Muscle of back (tissue), 11 donors: ENCODE results near the gene IL1RAPL2. TPM values are rescaled to one million over a fixed set of nuclear protein-coding genes. Genes with fewer than 3 reads are reported as not detected.
"Not testable (repeated sequence)": the region's sequence is repeated elsewhere in the genome, so short reads cannot be mapped to it uniquely, and the experiment has no call there.

Experiments used
- DNase-seq, 3 donors: peaks; one replicate each; pipeline versions ENCODE4 v3.0.0 to v3.0.0-alpha.2; 2013
- polyA plus RNA-seq, 10 donors: library from polyadenylated mRNA; unstranded; fragments of 120-200 nt; gene quantifications; one replicate each; pipeline ENCODE4 v1.2.1, GENCODE V29; 2013; ENCODE audit not compliant: insufficient read length in 10 of 10

IL1RAPL2 gene
- polyA plus RNA-seq, 10 donors: 1.6 to 3.2 (median 2.5) TPM

DNA sequence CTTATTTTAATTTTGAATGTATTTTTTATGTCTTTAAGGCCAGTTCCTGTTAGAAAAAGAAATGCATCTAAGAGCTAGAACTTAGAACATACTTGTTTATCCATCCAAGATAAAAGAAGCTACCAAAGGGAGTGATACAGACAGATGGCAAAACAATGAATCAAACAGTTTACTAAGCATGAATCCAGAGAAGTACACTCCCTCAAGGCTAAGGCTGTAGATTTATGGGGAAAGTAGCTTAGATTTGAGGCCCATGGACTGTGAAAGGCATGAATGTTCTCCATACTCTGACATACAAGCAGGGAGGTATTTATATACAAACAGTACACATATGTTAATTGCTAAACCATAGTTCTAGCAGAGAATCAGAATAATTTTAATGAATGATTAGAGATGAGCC lies 1001.1 kb downstream of the IL1RAPL2 start:
- DNase-seq: no peak

DNA sequence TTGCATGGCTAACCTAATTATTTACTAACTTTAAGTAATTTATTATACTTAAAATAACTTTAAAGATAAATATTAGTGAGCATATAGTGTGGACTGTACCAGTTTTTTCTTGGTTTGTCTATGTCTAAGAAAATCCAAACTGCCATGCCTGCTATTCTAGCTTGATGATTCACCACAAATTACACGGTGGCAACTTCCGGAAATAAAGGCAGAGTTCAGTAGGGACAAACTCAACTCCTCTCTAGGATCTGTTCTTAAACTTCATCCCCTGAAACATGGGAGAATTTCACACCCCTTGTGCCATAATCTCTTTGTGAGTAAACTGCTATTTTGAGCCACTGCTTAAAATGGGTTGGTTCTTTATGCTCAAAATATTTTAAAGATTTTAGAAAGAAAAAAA lies 1042.7 kb downstream of the IL1RAPL2 start:
- no peak for DNase-seq

DNA sequence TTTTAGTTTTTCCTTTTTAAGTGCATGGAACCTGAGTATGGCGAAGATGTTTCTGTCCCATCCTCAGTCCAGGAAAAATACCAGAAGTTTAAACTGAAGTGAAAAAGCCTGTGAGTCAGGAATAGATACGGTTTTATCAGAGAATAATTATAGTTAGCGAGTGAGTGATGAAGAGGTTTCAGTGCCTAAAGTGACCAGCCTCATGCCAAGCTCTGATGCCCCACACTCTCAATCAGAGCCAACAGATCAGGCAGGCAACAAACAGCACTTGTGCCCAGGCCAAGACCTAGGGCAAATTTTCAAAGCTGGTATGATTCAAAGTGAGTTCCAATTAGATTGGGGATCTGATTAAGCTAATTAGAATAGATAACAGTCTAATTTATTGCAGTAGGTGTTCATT lies 1043.5 kb downstream of the IL1RAPL2 start:
- no peak for DNase-seq

DNA sequence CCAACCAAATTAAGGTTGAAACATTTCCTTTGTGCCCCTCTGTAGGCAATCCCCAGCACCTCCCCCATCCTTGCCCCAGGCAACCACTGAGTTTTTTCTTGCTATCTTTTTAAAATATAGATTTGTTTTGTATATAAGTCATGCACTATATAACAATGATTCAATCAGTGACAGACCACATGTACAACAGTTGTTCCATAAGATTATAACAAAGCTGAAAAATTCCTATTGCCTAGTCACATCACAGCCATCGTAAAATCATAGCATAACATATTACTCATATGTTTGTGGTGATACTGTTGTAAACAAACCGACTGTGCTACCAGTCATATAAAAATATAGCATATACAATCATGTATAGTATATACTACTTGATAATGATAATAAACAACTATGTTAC lies 1044.4 kb downstream of the IL1RAPL2 start:
- DNase-seq: no peak

DNA sequence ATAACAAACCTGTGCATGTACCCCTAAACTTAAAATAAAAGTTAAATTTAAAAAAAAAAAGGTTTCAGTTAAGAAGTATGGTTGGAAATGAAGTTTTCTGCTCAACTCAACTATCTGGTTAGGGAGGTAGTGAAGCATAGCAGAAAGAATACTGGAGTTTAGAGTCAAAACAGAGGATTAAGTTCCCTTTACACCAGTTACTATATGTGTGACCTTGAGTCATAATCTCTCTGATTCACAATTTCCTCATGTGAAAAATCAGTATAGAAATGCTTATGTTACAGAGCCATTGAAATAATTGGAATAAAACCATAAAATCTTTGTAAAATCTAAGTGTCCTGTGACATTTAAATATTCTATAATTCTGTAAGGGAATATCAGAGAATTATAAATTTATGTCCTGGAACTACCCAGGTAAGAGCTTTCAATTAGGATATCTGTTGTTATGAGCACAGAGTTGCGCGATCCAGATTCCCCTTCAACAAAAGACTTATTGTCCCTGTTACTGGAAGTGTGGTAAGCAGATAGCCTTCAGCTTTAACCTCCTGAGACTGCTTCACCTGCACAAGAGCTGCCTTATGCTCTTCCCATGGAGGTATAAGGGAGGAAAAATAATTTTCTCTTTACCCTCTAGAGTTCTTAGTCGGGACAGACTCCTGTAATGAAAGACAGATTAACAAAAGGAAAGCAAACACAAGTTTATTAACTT lies 1052.5 kb downstream of the IL1RAPL2 start:
- DNase-seq: no peak

DNA sequence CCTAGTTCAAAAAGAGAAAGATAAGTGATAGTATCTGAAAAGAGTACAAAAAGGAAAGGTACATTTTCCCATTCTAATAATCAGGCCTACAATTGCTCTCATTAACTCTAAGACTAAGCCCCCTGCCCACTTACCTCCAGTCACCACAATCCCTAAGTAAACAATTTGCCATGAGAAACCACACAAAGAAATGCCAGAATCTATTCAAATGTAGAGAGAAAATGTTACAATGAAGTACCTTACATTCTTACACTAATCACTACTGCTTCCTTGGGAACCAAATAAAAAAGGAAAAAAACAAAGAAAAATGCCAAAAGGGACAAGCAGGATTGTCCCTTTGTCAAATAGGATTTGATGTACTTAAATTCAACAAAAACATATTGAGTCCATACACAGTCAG lies 1068.2 kb downstream of the IL1RAPL2 start:
- DNase-seq: no peak

DNA sequence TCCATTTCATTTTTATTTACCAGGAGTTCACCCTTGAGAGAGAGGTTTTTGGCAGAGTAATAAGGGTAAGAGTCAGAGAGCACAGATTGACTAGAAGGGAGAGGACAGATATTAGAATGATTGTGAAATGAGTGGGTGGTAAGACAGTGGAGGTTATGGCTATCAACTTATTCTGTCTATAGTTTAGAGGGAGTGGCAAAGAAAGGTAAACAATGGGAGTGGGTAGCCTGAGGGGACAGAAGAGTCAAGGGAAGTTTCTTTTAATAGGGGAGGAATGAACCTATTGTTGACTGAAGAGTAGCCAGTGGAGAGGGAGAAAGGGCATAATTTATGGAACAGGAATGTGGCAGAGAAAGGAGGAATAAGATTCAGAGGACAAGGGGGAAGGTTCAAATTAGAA lies 1069.8 kb downstream of the IL1RAPL2 start:
- DNase-seq: no peak

DNA sequence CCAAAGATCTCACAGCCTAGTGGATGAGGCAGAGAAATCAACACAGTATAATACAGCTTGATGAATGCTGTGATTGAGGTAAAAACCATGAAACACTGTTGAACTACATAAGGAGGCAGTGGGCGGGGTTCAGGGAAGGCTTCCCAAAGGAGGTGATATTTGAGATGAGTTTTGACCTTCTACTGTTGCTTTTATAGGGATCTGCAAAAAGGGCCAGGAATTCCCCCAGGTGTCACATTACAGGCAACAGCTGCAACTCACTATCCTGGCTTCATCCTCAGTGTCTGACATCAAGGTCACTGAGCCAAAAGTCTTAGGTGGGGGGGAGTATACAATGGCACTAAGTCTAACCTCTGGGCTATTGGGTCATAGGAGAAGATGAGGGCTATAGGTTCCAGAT lies 1070.7 kb downstream of the IL1RAPL2 start:
- DNase-seq: peak; percentile 18 to 66 (median 40)

DNA sequence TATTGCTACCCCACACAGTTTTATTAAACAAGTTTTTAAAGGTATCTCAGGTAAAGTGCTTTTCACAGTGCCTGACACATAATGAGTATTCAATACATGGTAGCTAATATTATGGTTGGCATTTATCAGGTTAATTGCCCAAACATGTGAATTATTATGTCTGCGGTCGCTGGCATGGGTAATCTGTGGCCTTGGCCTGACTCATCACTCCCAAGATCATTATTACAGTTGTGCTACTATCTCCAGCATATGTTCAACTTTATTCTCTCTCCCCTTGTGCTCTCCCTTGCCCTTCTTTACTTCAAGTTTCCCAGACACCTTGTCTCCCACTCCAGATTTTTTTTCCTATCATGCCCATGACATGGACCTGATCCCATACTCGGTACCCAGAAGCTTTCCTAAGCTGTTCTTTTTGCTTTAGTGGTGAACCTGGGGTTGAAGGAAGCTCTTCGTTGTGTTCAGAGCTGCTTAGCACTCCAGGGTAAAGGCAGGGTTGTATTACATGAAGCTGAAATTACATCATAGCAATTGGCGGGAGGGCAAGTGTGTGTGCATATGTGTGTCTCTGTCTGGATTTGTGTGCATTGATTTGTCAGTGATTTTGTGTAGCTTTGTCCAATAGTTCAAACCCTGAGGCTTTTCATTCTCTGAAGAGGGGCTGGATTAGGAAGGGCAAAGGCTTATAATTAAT lies 1079.8 kb downstream of the IL1RAPL2 start:
- peak in 1 of 3 donors; percentile 24 for DNase-seq

DNA sequence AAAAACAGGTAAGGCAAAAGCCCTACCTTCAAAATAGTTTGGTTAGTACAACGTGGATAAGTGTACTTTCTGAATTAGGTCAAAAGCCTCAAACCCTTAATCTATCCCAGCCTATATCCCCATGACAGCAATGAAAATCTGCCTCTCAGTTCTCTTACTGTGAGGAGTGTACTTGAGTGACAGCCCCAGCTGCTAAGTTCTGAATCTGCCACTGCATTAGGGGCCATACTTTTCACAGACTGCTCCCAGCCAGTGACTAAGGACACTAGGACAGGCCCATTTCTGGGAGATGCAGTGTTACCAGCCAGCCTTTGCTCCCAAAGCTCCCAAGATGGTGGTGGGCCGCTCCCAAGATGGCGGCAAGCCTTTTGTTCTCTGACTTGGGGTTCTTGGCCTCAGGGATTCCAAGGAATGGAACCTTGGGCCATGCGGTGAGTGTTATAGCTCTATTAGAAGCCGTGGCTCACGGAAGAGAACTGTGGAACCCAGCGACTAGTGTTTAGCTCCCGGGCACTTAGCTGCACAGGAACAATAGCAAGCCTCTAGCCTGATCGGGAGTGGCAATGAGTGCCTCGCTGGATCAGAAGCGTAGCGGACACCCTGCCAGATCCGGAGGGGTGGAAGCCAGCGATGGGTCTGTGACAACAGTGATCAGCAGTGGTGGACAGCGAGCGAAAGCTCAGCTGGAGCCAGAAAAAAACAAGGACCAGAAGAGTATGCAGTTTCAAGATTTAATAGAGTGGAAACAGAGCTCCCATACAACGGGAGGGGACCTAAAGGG lies 1080.8 kb downstream of the IL1RAPL2 start:
- peak; percentile 13 to 47 (median 32) for DNase-seq

DNA sequence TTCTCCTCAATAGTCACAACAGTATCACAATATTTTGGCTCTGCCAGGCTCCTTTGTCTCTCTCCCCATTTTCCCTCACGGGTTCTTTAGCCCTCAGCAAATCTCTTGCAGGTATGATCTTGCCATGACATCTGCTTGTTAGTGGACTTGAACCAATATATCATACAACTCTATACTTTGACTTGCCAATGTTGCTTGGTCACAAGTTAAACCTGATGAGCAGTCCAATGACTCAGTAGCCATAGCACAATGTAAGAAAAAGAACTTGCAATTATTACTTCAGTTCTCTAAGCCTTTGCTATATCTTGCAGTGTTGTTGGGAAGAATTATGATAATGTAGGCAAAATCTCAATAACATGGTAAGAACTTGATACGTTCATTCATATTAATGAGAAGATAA lies 1081.8 kb downstream of the IL1RAPL2 start:
- DNase-seq: no peak

DNA sequence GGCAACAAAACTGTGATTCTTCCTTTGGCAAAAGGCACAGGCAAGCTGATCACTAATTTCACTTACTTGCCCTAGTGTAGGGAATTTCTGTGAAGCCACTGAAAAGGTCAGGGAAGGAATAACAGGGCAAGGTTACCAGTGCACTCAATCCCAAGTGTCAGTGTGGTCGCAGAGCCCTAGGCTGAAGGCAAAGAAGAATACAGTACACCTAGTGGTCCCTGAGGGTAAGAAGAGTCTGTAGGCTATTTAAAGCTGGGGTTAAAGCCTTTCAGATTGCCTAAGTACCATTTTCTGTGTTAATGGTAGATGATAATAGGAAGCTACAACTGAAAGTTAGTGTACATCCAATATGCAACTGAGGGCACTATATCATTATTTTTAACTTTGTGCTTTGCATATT lies 1082.7 kb downstream of the IL1RAPL2 start:
- DNase-seq: no peak

DNA sequence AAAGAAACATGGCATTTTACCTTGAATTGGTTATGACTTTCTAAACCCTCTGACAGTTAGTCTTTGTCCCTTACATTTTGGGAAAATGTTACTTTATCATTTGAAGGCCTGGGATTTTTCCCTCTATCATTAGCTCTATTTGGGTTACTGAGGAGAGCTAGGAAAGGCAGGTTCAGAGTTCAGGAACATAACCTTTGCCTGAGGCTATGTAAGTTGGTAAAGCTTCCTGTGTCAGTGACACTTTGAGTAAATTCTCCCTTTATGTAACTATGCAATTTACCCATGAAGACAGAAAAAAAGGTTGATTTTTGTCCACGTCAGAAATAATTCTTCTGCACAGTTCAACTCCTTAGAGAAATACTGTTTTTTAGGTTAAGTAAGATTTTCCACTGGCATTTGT lies 1084.6 kb downstream of the IL1RAPL2 start:
- no peak for DNase-seq

DNA sequence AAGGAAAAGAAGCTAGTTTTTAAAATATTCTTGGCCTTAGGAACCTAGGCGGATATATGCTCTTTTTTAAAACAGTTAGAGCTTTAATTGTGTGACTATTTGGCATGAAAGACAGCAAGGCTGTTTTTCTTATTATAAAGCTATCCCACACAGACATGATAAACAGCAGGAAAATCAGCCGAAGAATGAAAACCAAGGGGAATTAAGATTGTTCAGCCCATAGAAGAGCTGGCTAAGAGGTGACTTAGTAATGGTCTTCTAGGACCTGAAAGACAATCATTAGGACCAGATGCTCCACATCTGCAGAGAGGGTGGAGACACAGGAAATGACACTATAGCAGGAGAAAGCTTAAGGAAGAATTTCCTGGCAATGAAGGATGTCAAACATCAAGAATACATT lies 1085.0 kb downstream of the IL1RAPL2 start:
- DNase-seq: peak; percentile 64 to 89 (median 79)

DNA sequence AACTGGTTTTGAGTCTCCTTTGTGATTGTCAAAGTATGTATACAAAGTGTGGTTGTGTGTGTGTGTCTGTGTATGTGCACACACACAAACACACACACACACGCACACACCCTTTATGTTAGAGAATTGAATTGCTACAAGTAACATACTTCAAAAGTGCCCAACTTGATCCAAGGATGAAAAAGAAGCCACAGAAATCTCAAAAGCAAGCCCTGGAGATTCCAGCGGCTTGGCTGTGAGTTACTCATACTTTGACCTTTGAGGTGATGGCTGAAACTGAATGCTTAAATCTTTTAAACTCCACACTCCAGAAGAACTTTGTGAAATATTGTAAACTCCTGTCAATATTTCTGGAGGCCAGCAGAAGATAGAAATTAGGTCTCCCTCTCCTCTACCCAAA lies 1087.9 kb downstream of the IL1RAPL2 start:
- DNase-seq: no peak

DNA sequence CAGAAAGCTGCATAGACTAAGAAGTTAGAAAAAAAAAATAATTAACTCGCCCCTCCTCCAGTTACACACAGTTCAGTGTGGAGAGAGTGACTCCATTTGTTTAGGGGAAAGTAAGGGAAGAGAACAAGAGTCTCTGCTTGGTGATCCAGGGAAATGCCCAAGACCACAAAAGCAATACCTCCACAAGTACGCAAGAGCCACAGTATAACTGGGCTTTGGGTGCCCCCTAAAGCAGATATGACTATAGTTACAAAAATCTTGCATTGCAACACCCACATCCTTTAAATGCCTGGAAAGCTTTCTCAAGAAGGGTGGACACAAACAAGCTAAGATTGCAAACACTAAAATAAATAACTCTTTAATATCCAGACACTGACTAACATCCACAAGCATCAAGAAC lies 1092.1 kb downstream of the IL1RAPL2 start:
- no peak for DNase-seq

DNA sequence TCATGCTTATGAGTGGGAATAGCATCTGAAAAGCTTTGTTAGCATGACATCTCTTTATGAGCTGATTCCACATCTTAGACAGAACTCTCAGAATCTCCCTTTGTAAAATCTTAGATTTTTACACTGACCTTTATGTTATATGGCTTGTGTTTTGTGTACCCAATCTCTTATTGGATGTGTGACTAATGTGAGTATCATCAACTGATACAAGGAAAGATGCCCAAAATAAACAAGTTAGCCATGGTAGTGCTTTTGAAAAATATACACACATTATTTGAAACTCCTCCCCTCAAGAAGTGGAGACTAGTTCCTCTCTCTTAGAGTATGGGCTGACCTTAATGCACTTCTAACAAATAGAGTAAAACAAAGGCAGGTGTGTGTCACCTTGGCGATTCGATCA lies 1096.2 kb downstream of the IL1RAPL2 start:
- no peak for DNase-seq

DNA sequence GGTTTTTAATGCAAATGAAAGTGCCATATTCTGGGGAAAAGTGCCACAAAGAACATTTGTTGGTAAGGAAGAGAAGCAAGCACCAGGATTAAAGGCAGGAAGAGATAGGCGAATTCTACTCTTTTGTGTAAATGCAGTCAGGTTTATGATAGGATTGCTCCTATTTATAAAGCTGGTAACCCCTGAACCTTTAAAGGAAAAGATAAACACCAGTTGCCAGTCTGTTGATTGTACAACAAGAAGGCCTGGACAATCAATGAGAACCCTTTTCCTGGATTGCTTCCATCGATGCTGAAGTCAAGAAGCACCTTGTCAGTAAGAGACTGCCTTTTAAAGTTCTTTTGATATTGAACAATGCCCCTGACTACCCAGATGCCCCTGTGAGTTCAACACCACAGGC lies 1098.2 kb downstream of the IL1RAPL2 start:
- no peak for DNase-seq

DNA sequence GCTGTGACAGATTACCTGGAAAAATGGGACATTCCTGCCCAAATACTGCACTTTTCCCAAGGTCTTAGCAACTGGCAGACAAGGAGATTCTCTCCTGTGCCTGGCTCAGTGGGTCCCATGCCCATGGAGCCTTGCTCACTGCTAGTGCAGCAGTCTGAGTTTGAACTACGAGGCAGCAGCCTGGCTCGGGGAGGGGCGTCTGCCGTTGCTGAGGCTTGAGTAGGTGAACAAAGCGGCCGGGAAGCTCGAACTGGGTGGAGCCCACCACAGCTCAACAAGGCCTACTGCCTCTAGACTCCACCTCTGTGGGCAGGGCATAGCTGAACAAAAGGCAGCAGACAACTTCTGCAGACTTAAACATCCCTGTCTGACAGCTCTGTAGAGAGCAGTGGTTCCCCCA lies 1118.3 kb downstream of the IL1RAPL2 start:
- not testable (repeated sequence) for DNase-seq

DNA sequence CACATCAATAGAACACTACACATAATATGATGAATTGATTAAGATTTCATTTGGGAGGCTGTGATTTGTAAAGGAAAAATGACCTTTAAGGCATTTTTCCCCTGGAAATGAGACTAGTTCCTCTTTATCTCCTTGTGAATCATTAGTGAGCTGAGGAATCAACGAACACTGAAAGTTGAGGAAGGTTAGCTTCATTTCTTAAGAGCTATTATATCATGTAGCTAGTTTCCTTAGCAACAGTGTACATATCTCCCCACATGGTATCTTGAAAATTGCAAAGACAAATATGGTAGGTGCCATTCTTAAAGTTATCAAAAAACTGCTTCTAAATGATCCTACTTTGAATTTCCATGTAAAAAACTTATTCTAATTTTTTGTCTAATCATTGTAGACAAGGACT lies 1128.8 kb downstream of the IL1RAPL2 start:
- no peak for DNase-seq

DNA sequence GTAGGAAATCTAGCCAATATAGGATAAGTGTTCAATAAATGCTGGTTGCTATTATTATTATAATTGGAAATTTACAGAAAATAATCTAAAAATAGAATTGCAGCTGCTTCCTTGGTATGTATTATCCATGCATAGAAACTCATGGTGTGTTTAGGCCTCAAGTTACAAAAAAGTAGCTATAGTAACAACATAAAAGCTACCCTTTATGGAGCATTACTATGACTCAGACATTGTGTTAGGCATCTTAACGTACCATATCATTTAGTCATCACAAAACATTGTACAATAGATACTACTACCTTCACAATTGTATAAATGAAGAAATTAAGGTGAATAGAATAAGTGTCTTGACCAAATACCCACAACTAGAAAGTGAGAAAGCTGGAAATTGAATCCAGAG lies 1129.5 kb downstream of the IL1RAPL2 start:
- no peak for DNase-seq

DNA sequence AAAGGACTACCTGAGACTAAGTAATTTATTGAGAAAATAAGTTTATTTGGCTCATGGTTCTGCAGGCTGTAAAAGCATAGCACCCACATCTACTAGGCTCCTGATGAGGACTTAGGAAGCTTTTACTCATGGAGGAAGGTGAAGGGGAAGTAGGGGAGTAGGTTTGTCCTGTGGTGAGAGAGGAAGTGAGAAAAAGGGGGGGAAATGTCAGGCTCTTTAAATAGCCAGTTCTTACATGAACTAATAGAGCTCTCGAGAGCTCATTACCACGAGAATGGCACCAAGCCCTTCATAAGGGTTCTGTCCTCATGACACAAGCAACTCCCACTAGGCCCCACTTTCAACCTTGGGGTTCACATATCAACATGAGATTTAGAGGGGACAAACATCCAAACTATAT lies 1130.9 kb downstream of the IL1RAPL2 start:
- no peak for DNase-seq
